HG03139 (cell line): ENCODE data around the gene MOV10.
"Not testable (repeated sequence)": the region's sequence is repeated elsewhere in the genome, so short reads cannot be mapped to it uniquely, and the experiment has no call there.

ENCODE experiments used
- ATAC-seq: cut with Tn5 transposase; IDR thresholded peaks from one replicate; pipeline ENCODE4 v1.9.1; 2021; ENCODE audit not compliant: unreplicated experiment

Gene MOV10

DNA sequence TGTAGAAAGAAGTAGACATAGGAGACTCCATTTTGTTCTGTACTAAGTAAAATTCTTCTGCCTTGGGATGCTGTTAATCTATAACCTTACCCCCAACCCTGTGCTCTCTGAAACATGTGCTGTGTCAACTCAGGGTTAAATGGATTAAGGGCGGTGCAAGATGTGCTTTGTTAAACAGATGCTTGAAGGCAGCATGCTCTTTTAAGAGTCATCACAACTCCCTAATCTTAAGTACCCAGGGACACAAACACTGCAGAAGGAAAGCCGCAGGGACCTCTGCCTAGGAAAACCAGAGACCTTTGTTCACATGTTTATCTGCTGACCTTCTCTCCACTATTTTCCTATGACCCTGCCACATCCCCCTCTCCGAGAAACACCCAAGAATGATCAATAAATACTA lies 54.6 kb downstream of the MOV10 start:
- not testable (repeated sequence) for ATAC-seq

DNA sequence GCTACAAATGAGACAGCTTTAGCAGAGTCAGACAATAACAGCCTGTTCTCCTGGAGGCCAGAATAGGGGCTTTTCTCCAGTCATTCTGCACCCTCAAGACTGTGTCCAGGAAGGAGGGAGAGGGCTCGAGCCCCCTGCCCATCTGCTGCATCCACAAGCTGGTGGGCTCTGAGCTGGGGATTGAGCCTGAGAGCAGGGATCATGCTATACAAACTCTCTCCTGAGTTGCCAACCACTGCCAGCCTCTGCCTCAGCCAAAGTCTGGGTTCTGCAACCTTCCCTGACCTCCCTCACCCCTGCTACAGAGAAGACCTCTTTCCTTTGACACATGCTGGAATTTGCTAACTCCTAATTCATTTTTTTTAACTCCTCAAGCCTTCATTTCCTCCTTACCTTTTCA lies 55.5 kb downstream of the MOV10 start:
- no peak for ATAC-seq

DNA sequence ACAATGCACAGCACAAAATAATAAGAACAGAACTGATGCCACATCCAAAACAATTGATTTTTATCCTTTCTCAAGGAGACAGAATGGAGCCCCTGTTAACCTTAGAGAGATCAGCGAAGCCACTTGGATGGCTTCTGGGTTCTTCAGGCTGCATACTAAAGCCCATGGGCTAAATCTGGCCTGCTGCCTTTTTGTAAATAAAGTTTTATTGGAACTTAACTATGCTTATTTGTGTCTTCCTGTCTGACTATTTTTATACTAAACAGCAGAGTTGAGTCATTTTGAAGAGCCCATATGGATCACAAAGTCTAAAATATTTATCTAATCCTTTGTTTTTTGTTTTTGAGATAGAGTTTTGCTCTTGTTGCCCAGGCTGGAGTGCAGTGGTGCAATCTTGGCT lies 57.0 kb downstream of the MOV10 start:
- ATAC-seq, result no peak

DNA sequence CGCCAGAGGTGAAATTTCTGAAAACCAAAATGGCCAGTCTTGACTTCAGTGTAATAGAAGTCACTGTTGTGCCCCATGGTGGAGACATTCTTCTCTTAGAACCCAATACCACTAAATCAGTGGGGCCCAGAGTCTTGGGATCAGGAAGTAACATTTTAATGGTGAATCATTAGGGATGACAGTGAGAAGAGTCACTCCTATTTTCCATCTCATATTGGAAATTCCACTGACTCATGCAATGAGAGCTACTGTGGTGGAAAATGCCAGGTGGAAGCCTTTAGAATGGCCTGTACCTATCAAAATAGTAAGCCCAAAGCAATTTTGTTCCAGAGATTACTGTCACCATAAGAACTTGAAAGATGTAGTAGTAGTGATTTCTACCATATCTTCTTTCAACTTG lies 61.3 kb downstream of the MOV10 start:
- no peak for ATAC-seq

DNA sequence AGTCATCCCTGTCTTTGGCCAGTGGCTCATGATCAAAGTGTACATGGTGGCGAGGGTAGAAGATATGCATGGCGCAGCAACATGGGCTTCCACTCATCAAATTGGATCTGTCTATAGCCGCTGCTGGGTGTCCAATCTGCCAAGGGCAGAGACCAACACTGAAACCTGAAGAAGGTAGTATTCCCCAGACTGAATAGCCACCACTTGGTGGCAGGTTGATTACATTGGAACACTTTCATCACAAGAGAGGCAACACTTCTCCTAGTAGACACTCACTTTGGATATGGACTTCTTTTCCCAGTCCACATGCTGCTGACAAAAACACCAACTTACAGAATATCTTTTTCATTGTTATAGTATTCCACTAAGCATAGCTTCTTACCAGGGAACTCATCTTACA lies 63.1 kb downstream of the MOV10 start:
- ATAC-seq, result no peak

DNA sequence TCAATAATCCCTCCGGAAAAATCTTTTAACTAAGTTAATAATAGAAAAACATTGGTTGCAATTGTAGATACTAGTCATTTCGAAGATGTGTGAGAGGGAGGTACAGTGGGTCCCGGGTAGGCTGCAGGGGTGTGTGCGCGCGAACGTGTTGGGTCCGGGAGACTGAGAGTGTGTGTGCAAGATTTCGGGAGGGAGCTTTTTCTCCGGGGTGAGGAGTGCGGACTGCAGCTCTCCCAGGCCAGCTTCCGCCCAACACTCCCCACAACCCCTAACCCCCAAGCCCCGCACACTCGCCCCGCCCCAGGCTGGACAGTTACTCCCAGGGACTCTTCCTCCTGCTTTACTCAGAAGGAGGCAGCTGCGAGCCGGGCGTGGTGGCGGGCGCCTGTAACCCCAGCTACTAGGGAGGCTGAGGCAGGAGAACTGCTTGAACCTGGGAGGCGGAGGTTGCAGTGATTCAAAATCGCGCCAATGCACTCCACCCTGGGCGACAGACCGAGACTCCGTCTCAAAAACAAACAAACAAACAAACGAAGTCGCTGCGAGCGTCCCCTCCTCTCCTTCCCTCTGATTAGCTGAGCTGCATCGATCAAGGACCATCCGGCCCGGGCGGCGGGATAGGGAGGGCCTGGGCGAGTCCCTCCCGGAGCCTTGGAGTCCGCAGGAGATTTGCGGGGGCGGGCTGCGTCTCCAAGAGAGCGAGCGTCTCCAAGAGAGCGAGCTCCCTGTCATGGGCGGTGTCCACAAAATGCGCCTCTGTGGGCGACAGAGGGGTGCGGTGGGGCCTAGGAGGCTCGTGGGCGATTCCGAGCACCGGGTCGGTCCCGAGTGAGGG lies 68.9 kb downstream of the MOV10 start:
- ATAC-seq, result no peak

DNA sequence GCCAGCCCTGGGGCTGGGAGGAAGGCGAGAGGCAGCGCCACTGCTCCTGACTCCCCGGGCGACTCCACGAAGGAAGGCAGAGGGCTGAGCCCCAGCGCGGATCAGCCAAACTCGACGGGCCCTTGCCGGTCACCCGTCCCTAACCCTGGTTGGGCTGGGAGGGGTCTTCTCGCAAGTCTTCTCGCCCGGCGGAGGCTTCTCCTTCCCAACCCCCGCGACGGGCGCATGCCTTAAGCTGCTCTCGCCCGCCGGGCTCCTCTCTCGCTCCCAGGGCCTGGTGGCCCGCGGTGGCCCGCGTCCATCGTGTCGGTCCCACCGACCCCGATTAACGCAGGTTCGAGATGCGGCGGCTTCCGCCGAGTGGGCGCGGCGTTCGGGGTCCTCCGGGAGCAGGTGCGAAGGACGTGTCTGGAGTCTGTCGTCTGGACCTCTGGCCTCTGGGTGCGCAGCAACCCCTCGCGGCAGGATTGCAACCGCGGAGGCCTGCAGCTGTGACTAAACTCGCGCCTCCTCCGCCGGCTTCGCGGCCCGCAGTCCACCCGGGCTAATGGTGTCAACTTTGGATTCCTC lies 69.6 kb downstream of the MOV10 start:
- no peak for ATAC-seq

- no peak for ATAC-seq
Measured at GRCh38 chr1:112748396-112748795, 73.9 kb downstream of the MOV10 start.
